Germinal center (tissue), 1 donor: ENCODE data around the gene NMS.

ENCODE experiments used
- DNase-seq: peaks from one replicate; pipeline ENCODE4 v3.0.0; 2012; ENCODE audit warnings: mixed read lengths, low spot score

Gene NMS

GRCh38 chr2:100485396-100485795 is 15.1 kb downstream of the NMS start:
- DNase-seq, result no peak

DNA sequence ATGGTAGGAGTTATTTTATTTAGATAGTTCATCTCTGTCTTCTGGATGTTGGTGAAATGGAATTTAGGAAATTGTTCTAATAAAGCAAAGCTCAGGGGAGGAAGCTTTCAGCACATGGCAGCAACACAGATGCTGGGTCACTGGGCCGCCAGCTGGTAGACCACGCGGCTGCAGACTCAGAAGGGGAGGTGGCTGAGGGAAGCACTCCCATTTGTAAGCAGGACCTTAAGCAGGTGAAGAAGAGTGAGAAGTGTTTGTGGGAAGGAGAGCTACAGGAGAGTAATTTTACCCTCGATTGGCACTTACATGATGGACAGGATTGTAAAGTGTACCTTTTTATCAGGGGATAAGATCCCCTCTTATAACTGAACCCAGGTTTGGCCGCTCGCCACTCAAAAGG is 24.4 kb downstream of the NMS start:
- no peak for DNase-seq

GRCh38 chr2:100502782-100503181 is 32.5 kb downstream of the NMS start:
- no peak for DNase-seq

DNA sequence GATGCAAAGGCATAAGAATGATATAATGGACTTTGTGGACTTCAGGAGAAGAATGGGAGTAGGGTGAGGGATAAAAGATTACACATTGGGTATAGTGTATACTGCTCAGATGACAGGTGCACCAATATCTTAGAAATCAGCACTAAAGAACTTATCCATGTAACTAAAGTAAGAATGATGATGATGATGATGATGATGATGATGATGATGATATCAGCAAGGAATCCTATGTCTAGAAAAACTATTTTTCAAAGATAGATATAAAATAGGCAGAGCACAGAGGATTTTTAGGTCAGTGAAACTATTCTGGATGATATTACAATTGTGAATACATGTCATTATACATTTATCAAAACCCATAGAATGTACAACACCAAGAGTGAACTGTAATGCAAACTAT is 34.3 kb downstream of the NMS start:
- no peak for DNase-seq

GRCh38 chr2:100509066-100509465 is 38.8 kb downstream of the NMS start:
- no peak for DNase-seq

- no peak for DNase-seq
These were observed 43.4 kb downstream of the NMS start for GRCh38 chr2:100513650-100514049.

GRCh38 chr2:100517556-100517955 is 47.3 kb downstream of the NMS start:
- DNase-seq, result no peak

- DNase-seq, result no peak
These were observed 48.5 kb downstream of the NMS start for GRCh38 chr2:100518801-100519200.

GRCh38 chr2:100520224-100520623 is 49.9 kb downstream of the NMS start:
- no peak for DNase-seq

- no peak for DNase-seq
These were observed 52.1 kb downstream of the NMS start for GRCh38 chr2:100522430-100522829.

DNA sequence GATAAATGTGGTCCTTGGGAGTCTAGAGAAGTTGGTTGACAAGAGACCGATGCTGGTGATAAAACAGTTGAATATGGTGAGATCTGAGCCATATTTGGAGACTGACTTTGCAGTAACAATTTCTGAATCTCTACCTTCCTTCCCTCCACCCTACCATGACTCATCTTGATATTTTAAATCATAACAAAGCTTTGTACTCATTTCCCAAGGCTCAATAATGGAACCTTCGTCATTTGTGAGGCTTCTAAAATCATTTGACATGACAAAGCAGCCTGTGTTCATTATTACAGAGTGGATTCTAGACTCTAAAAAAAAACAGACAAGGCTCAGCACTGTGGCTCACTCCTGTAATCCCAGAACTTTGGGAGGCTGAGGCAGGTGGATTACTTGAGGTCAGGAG is 54.0 kb downstream of the NMS start:
- DNase-seq, result no peak

GRCh38 chr2:100526868-100527267 is 56.6 kb downstream of the NMS start:
- DNase-seq, result no peak

DNA sequence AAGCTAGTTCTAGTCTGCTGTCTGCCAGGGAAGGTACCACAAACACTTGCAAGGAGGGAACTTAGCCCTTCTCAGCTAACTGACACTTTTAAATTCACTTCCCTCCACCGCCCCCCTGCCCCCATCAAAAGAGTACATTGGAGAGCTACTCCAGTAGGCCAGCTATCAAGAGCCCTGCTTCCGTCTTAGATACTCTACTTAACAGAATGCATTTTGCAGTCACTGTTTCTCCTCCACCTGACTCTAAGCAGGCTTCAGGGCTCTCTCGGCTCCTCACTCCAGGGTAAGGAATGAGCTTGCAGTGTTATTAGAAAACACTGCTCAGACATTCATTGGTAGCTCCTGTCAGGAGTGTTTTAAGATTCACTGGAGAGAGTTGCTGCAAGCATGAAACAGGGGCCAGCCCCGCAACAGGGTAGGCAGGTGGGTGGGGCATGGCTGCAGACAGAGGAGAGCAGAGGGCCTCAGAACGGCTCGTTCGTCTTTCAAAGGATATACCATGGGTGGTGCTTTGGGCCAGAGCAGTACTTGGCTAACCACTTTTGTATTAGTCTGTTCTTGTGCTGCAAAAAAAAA is 57.2 kb downstream of the NMS start:
- no peak for DNase-seq

GRCh38 chr2:100529176-100529575 is 58.9 kb downstream of the NMS start:
- DNase-seq, result no peak

DNA sequence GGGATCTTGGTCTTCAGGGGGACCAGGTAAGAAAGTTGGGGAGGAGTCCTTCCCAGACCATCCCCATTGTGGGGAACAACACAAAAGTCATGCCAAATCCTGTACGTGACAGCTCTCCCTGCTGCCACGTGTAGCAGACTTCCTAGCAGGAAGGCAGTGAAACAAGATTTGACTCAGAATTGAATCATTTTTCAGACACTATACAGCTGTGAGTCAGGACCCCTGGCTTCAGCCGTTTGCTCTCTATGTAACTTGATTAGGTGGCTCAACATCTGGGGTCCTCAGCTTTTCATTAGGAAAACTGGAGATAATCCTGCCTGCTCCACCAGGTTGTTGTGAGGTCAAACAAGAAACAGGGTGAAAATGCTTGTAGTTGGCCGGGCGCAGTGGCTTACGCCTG is 59.6 kb downstream of the NMS start:
- DNase-seq, result no peak
